ENCODE measurements around the gene STARD9.
"Not testable (repeated sequence)": the region's sequence is repeated elsewhere in the genome, so short reads cannot be mapped to it uniquely, and the experiment has no call there.

Gene STARD9

DNA sequence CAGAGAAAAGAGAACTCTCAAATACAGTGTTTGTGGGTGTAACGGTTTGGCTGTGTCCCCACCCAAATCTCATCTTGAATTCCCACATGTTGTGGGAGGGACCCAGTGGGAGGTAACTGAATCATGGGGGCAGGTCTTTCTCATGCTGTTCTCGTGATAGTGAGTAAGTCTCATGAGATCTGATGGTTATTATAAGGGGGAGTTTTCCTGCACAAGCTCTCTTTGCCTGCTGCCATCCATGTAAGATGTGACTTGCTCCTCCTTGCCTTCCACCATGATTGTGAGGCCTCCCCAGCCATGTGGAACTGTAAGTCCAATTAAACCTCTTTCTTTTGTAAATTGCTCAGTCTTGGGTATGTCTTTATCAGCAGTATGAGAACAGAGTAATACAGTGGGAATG lies 186.4 kb downstream of the STARD9 start:
- H3K4me1 Mint-ChIP-seq (ENCODE audit: low read depth); H3K4me3 Mint-ChIP-seq; H3K27me3 Mint-ChIP-seq; H3K27ac Mint-ChIP-seq: not testable (repeated sequence)
- peaks cover 33% of the 10 kb centered on the region for H3K9me3 Mint-ChIP-seq
- H3K36me3 Mint-ChIP-seq (ENCODE audit: low read depth) = peaks cover 54% of the 10 kb centered on the region

DNA sequence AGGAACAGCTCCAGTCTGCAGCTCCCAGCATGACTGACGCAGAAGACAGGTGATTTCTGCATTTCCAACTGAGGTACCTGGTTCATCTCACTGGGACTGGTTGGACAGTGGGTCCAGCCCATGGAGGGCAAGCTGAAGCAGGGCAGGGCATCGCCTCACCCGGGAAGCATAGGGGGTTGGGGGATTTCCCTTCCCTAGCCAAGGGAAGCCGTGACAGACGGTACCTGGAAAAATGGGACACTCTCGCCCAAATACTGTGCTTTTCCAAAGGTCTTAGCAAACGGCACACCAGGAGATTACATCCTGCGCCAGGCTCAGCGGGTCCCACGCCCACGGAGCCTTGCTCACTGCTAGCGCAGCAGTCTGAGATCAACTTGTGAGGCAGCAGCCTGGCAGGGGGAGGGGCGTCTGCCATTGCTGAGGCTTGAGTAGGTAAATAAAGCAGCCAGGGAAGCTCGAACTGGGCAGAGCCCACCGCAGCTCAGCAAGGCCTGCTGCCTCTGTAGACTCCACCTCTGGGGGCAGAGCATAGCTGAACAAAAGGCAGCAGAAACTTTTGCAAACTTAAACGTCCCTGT lies 188.8 kb downstream of the STARD9 start:
- not testable (repeated sequence) for H3K4me3 Mint-ChIP-seq; H3K27me3 Mint-ChIP-seq; H3K27ac Mint-ChIP-seq; H3K4me1 Mint-ChIP-seq (ENCODE audit: low read depth)
- Mint-ChIP-seq H3K9me3 (peaks cover 40% of the 10 kb centered on the region), H3K36me3 (ENCODE audit: low read depth) (peaks cover 67% of the 10 kb centered on the region)

DNA sequence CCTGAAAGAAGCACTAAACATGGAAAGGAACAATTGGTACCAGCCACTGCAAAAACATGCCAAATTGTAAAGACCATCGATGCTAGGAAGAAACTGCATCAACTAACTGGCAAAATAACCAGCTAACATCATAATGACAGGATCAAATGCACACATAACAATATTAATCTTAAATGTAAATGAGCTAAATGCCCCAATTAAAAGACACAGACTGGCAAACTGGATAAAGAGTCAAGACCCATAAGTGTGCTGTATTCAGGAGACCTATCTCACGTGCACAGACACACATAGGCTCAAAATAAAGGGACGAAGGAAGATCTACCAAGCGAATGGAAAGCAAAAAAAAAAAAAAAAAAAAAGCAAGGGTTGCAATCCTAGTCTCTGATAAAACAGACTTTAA lies 190.7 kb downstream of the STARD9 start:
- not testable (repeated sequence) for H3K4me3 Mint-ChIP-seq; H3K4me1 Mint-ChIP-seq (ENCODE audit: low read depth); H3K27ac Mint-ChIP-seq; H3K27me3 Mint-ChIP-seq
- Mint-ChIP-seq H3K36me3 (ENCODE audit: low read depth) (peaks cover 67% of the 10 kb centered on the region), H3K9me3 (peaks cover 33% of the 10 kb centered on the region)

Measured in stimulated activated naive CD8-positive, alpha-beta T cell treated with anti-CD3 and anti-CD28 coated beads, Interleukin-15, Interleukin-2, amounts not matched to agents 100 ng/mL and 50 ng/mL, for 24 hours (primary cell).